OCI-LY7 (cell line): ENCODE data around the gene INTS7. TPM values are rescaled to one million over a fixed set of nuclear protein-coding genes. Genes with fewer than 3 reads are reported as not detected.

Experiments used
- BruUV-seq: library from RNA; stranded (reverse); fragments of 400-500 nt; replicated peaks from 2 replicates; lab custom pipeline; 2021; lab: Mats Ljungman, UMichigan
- CTCF ChIA-PET: fragments of 300-600 bp; sonication (Branson Sonifier 250); formaldehyde crosslinking; loops from one replicate; lab custom pipeline; 2022; ENCODE audit warnings: antibody characterized with exemption; ENCODE audit not compliant: unreplicated experiment; lab: Charles Lee
- POLR2A ChIA-PET: fragments of 300-600 bp; sonication (Branson Sonifier 250); formaldehyde crosslinking; loops from one replicate; lab custom pipeline; 2022; ENCODE audit warnings: antibody characterized with exemption; lab: Charles Lee
- DNase-seq: peaks from one replicate; pipeline ENCODE4 v3.0.0-alpha.2; 2015; ENCODE audit warnings: low spot score
- H2AFZ ChIP-seq: fragments of 200-600 bp; sonication (generic), shearing (Covaris generic); 2 replicates; pipeline ENCODE4 v1.6.1; 2014; ENCODE audit warnings: mild to moderate bottlenecking, antibody characterized with exemption, low read length, moderate library complexity
- H3K27ac ChIP-seq: fragments of 200-600 bp; sonication (generic); 2 replicates; pipeline ENCODE4 v1.5.1; 2014; ENCODE audit warnings: mixed run types, low read depth, mild to moderate bottlenecking, moderate library complexity, low read length, inconsistent platforms; ENCODE audit not compliant: poor library complexity, severe bottlenecking
- H3K36me3 ChIP-seq: fragments of 200-600 bp; sonication (generic); 2 replicates; pipeline ENCODE4 v1.6.1; 2014; ENCODE audit warnings: mild to moderate bottlenecking, antibody characterized with exemption, low read length, moderate library complexity, mixed read lengths; ENCODE audit not compliant: insufficient read depth
- H3K4me1 ChIP-seq: fragments of 200-600 bp; sonication (generic); 2 replicates; pipeline ENCODE4 v1.5.1; 2014; ENCODE audit warnings: mild to moderate bottlenecking, low read length; ENCODE audit not compliant: insufficient read depth, poor library complexity, severe bottlenecking
- H3K4me2 ChIP-seq: fragments of 200-600 bp; sonication (generic); 2 replicates; pipeline ENCODE4 v1.6.1; 2014; ENCODE audit warnings: mild to moderate bottlenecking, low read length
- H3K4me3 ChIP-seq: fragments of 200-600 bp; sonication (generic); 2 replicates; pipeline ENCODE4 v1.5.1; 2014; ENCODE audit warnings: mild to moderate bottlenecking, low read depth, low read length; ENCODE audit not compliant: poor library complexity, severe bottlenecking
- H3K79me2 ChIP-seq: fragments of 200-600 bp; sonication (generic); 2 replicates; pipeline ENCODE4 v1.6.1; 2016; ENCODE audit warnings: low read depth, mild to moderate bottlenecking, low read length, moderate library complexity, mixed read lengths; ENCODE audit not compliant: insufficient read depth
- H3K9me2 ChIP-seq: fragments of 200-600 bp; sonication (generic); 2 replicates; pipeline ENCODE4 v1.6.1; 2016; ENCODE audit warnings: mild to moderate bottlenecking, low read length, mixed read lengths; ENCODE audit not compliant: insufficient read depth
- H3K9me3 ChIP-seq: fragments of 200-600 bp; sonication (generic); 2 replicates; pipeline ENCODE4 v1.6.1; 2014; ENCODE audit warnings: mild to moderate bottlenecking, mixed run types, low read length, mixed read lengths
- H4K20me1 ChIP-seq: fragments of 200-600 bp; sonication (generic); 2 replicates; pipeline ENCODE4 v1.6.1; 2014; ENCODE audit warnings: mild to moderate bottlenecking, antibody characterized with exemption, low read length, moderate library complexity, mixed read lengths; ENCODE audit not compliant: insufficient read depth
- EZH2phosphoT487 ChIP-seq: fragments of 200-600 bp; sonication (generic); IDR thresholded peaks from 2 replicates; pipeline ENCODE4 v1.6.1; 2018; ENCODE audit warnings: low read depth, borderline replicate concordance, mild to moderate bottlenecking, mixed run types, antibody characterized with exemption, low read length, moderate library complexity, mixed read lengths
- intact Hi-C: fragments of 100-400 bp; cut with micrococcal nuclease; formaldehyde crosslinking; loops from one replicate; pipeline ENCODE4 v1.10.0; 2022; ENCODE audit not compliant: unreplicated experiment
- total RNA-seq, 2 experiments: library from RNA; depleted of rRNA in 1 of 2; stranded (reverse); fragments of >200 nt in 1 of 2; shearing (Covaris generic) in 1 of 2; gene quantifications; 2 replicates each; pipeline ENCODE4 v1.2.3, GENCODE V29; 2014 to 2022
- TF ChIP-seq, protein P1 (sequence below): fragments of 200-600 bp; sonication (generic); conservative IDR thresholded peaks from 2 replicates; pipeline ENCODE4 v1.5.1; 2014; ENCODE audit warnings: mild to moderate bottlenecking, antibody characterized with exemption, low read length, moderate library complexity, mixed read lengths

The INTS7 gene
- total RNA-seq, 2 experiments from 2014 or later: 17.8 to 25.8 TPM

DNA sequence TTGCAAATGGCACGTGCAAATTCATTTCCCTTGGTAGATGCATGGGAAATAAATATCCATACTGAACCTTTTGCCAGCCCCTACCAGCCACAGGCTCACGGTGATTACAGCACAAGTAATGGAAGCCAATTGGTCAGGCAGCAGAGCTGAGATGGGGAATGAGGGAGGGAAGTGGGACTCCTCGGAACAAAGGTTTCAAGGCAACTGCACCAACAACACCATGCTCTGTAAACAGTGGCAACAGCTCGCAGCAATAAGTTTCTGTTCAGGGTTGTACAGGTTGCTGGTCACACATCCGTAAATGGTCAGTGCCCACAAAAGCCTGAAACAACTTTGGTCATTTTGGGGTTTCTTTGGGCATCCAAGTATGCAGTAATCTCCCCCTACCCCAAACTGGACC, 142.1 kb downstream of the INTS7 start:
- H3K79me2 ChIP-seq: no peaks in the 10 kb centered on the region
- intact Hi-C loops: no loop called here
- DNase-seq: no peak
- no peaks in the 10 kb centered on the region for H3K9me2 ChIP-seq
- BruUV-seq: no TSS peak
- CTCF ChIA-PET: no interaction called here
- H3K4me3 ChIP-seq: no peak overlapping the region
- H4K20me1 ChIP-seq: no peaks in the 10 kb centered on the region
- H3K9me3 ChIP-seq: no peaks in the 10 kb centered on the region
- H3K27ac ChIP-seq: no peak overlapping the region
- POLR2A ChIA-PET: interaction anchor here (0.5 to 0.6 kb wide), 2 partner anchors 369 to 1748 kb away, joined by 3 read pairs; no protein-coding TSS in a partner anchor
- no peaks in the 10 kb centered on the region for H3K36me3 ChIP-seq
- no peak overlapping the region for H2AFZ ChIP-seq
- no peak overlapping the region for H3K4me2 ChIP-seq
- TF ChIP-seq, protein P1, sequence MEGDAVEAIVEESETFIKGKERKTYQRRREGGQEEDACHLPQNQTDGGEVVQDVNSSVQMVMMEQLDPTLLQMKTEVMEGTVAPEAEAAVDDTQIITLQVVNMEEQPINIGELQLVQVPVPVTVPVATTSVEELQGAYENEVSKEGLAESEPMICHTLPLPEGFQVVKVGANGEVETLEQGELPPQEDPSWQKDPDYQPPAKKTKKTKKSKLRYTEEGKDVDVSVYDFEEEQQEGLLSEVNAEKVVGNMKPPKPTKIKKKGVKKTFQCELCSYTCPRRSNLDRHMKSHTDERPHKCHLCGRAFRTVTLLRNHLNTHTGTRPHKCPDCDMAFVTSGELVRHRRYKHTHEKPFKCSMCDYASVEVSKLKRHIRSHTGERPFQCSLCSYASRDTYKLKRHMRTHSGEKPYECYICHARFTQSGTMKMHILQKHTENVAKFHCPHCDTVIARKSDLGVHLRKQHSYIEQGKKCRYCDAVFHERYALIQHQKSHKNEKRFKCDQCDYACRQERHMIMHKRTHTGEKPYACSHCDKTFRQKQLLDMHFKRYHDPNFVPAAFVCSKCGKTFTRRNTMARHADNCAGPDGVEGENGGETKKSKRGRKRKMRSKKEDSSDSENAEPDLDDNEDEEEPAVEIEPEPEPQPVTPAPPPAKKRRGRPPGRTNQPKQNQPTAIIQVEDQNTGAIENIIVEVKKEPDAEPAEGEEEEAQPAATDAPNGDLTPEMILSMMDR: no peak
- TF ChIP-seq EZH2phosphoT487: no peak
- no peaks in the 10 kb centered on the region for H3K4me1 ChIP-seq

DNA sequence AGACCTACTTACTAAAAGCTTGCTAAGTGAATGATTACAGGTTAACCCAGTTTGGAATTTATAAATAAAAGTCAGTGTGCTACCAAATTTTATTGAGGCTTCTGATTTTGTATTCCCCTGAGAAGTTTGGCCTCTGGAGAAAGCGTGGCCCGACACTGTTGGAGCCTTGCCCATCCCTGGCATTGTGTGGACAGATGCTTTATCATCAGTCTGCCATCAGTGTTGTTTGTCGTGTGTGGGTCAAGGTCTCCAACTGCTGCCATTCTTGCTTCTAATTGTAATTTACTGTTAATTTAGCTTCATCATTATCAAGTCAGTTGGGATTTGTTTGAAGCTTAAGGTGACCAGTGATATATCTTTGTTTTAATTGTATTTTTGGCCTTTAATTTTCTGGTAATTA, 142.8 kb downstream of the INTS7 start:
- ChIA-PET CTCF (interaction anchor here (0.9 kb wide), 1 partner anchor 9 kb away, joined by 3 read pairs; no protein-coding TSS in a partner anchor), POLR2A (interaction anchor here (0.5 to 0.7 kb wide), 2 partner anchors 10 to 1749 kb away, joined by 3 read pairs; no protein-coding TSS in a partner anchor)
- H3K27ac ChIP-seq: no peak overlapping the region
- H3K9me2 ChIP-seq: no peaks in the 10 kb centered on the region
- no peaks in the 10 kb centered on the region for H3K4me1 ChIP-seq
- no peaks in the 10 kb centered on the region for H3K36me3 ChIP-seq
- TF ChIP-seq, protein P1: no peak
- no peak for TF ChIP-seq EZH2phosphoT487
- no peaks in the 10 kb centered on the region for H4K20me1 ChIP-seq
- intact Hi-C loops: no loop called here
- DNase-seq: no peak
- no peak overlapping the region for H2AFZ ChIP-seq
- no TSS peak for BruUV-seq
- H3K9me3 ChIP-seq: no peaks in the 10 kb centered on the region
- no peak overlapping the region for H3K4me3 ChIP-seq
- no peaks in the 10 kb centered on the region for H3K79me2 ChIP-seq
- no peak overlapping the region for H3K4me2 ChIP-seq

DNA sequence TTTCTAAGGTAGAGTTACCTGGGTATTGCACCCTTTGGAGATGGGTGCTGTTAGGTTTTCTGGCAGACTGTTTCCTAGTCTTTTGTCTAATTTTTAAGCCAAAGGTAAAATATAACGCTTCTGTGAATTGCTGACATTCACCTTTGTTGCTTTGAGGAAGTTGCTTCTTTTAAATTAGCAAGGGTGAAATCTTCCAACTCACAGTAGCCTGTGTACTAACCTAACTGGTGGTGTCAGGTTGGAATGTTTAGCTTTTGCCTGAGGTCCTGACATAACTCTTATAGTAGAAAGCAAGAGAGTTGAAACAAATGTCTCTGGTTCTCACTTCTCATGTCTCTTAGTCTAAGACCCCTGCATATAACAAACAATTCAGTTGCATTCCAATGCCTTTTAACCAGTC, 143.6 kb downstream of the INTS7 start:
- H3K4me2 ChIP-seq: no peak overlapping the region
- ChIA-PET CTCF (no interaction called here), POLR2A (interaction anchor here (0.7 to 0.9 kb wide), 3 partner anchors 11 to 119 kb away, joined by 3 to 8 read pairs (median 3); no protein-coding TSS in a partner anchor)
- no peak overlapping the region for H2AFZ ChIP-seq
- DNase-seq: no peak
- no peak overlapping the region for H3K4me3 ChIP-seq
- H3K9me2 ChIP-seq: no peaks in the 10 kb centered on the region
- H3K36me3 ChIP-seq: no peaks in the 10 kb centered on the region
- H4K20me1 ChIP-seq: no peaks in the 10 kb centered on the region
- BruUV-seq: no TSS peak
- H3K9me3 ChIP-seq: no peaks in the 10 kb centered on the region
- H3K4me1 ChIP-seq: no peaks in the 10 kb centered on the region
- H3K79me2 ChIP-seq: no peaks in the 10 kb centered on the region
- no peak overlapping the region for H3K27ac ChIP-seq
- intact Hi-C loops: no loop called here
- no peak for TF ChIP-seq EZH2phosphoT487
- TF ChIP-seq, protein P1: no peak
